ENCODE measurements around the gene CIDEB. TPM values are rescaled to one million over a fixed set of nuclear protein-coding genes. Genes with fewer than 3 reads are reported as not detected.

CIDEB gene
- total and polyA plus RNA-seq, 9 of the 15 experiments (the other 6 are each of a cell fraction or from before 2014, with no cell fraction given) = 0.03 to 0.35 (median 0.09) TPM; not detected in 3

- TF ChIP-seq GTF2A2 (tag; IDR thresholded peaks at IDR 0.05) = no peak
- TF ChIP-seq ZNF277 (CRISPR knock-in tag; IDR thresholded peaks at IDR 0.05; ENCODE audit: borderline replicate concordance) = no peak
- peak; percentile 67 for TF ChIP-seq PBX2 (CRISPR knock-in tag; IDR thresholded peaks at IDR 0.05; ENCODE audit: low read depth)
- peak; percentile 88 for TF ChIP-seq PBX2 (tag; conservative IDR thresholded peaks at IDR 0.05; ENCODE audit: low read depth)
- no peak for TF ChIP-seq ZBED1 (IDR thresholded peaks at IDR 0.05)
- TF ChIP-seq ESRRA (IDR thresholded peaks at IDR 0.05; ENCODE audit: borderline replicate concordance, low read depth) = peak; percentile 58; the same call in 1 of the 2 replicates
- peak; percentile 85 for TF ChIP-seq GMEB1 (CRISPR knock-in tag; IDR thresholded peaks at IDR 0.05)
- no peak for TF ChIP-seq PURB (CRISPR knock-in tag; IDR thresholded peaks at IDR 0.05; ENCODE audit: low read depth)
- TF ChIP-seq RBFOX2 (IDR thresholded peaks at IDR 0.05; ENCODE audit: low read depth, low read length) = peak; percentile 91
- TF ChIP-seq SIN3B (IDR thresholded peaks at IDR 0.05; ENCODE audit: low read depth) = peak; percentile 54; the same call in 1 of the 2 replicates
- peak; percentile 20; the same call in 1 of the 2 replicates for TF ChIP-seq ARID4B (CRISPR knock-in tag; IDR thresholded peaks at IDR 0.05)
Measured at GRCh38 chr14:24271134-24271833, 36.5 kb downstream of the CIDEB start, which contains the start of gene RABGGTA (continued).

Measured in K562 (cell line).